ENCODE measurements around the gene CHL1. TPM values are rescaled to one million over a fixed set of nuclear protein-coding genes. Genes with fewer than 3 reads are reported as not detected.

The CHL1 gene
- total RNA-seq, 4 donors from 2014 or later: 10.4 to 41.5 (median 25.4) TPM

GRCh38 chr3:307182-307581 lies 110.6 kb downstream of the CHL1 start:
- TF ChIP-seq POLR2A (IDR thresholded peaks at IDR 0.05): no peak
- no peak for TF ChIP-seq CTCF (IDR thresholded peaks at IDR 0.05)
- no peak for TF ChIP-seq EP300 (IDR thresholded peaks at IDR 0.05; ENCODE audit: low read depth)
- TF ChIP-seq POLR2AphosphoS5 (IDR thresholded peaks at IDR 0.05): no peak
- H3K27ac ChIP-seq: no peak overlapping the region
- intact Hi-C loops (cut with DNase I; ENCODE audit: low total_unique reads): no loop called here
- no peak overlapping the region for H3K4me3 ChIP-seq
- H3K27me3 ChIP-seq: no peaks in the 10 kb centered on the region
- no peaks in the 10 kb centered on the region for H3K4me1 ChIP-seq
- no peaks in the 10 kb centered on the region for H3K36me3 ChIP-seq
- DNase-seq: no peak
- H3K9me3 ChIP-seq: no peaks in the 10 kb centered on the region
- in situ Hi-C loops (cut with MboI; ENCODE audit: low pct_ligation_motif_present in 1 of 4, low pct_unique_long_range_greater_than_20kb in 1 of 4, low sequenced_read_pairs in 3 of 4): no loop called here
- WGBS, 2 donors (ENCODE audit: low coverage in 1 of 2): 41 to 58% methylated on average over 2 of the region's 2 CpGs

GRCh38 chr3:308597-309321 lies 112.2 kb downstream of the CHL1 start:
- intact Hi-C loops (cut with DNase I; ENCODE audit: low total_unique reads): no loop called here
- TF ChIP-seq CTCF (IDR thresholded peaks at IDR 0.05) (no peak), POLR2AphosphoS5 (IDR thresholded peaks at IDR 0.05) (no peak), POLR2A (IDR thresholded peaks at IDR 0.05) (no peak), EP300 (IDR thresholded peaks at IDR 0.05; ENCODE audit: low read depth) (no peak)
- H3K9me3 ChIP-seq: no peaks in the 10 kb centered on the region
- H3K4me3 ChIP-seq: no peak overlapping the region
- no peak overlapping the region for H3K27ac ChIP-seq
- WGBS, 2 donors (ENCODE audit: low coverage in 1 of 2): 61 to 73% methylated on average over 16 to 35 of the region's 35 CpGs
- DNase-seq: no peak
- in situ Hi-C loops (cut with MboI; ENCODE audit: low pct_ligation_motif_present in 1 of 4, low pct_unique_long_range_greater_than_20kb in 1 of 4, low sequenced_read_pairs in 3 of 4): no loop called here
- H3K36me3 ChIP-seq: no peaks in the 10 kb centered on the region
- H3K4me1 ChIP-seq: no peaks in the 10 kb centered on the region
- H3K27me3 ChIP-seq: no peaks in the 10 kb centered on the region

- Histone ChIP-seq H3K9me3 (no peaks in the 10 kb centered on the region), H3K4me3 (no peak overlapping the region), H3K36me3 (no peaks in the 10 kb centered on the region), H3K4me1 (no peaks in the 10 kb centered on the region), H3K27me3 (no peaks in the 10 kb centered on the region), H3K27ac (no peak overlapping the region)
- TF ChIP-seq POLR2AphosphoS5 (IDR thresholded peaks at IDR 0.05) (no peak), POLR2A (IDR thresholded peaks at IDR 0.05) (no peak)
- 32 to 45% methylated on average over 3 of the region's 3 CpGs for WGBS, 2 donors (ENCODE audit: low coverage in 1 of 2)
- intact Hi-C loops (cut with DNase I; ENCODE audit: low total_unique reads): no loop called here
- DNase-seq: no peak
- in situ Hi-C loops (cut with MboI; ENCODE audit: low pct_ligation_motif_present in 1 of 4, low pct_unique_long_range_greater_than_20kb in 1 of 4, low sequenced_read_pairs in 3 of 4): no loop called here
Observed at GRCh38 chr3:312160-312733, 115.7 kb downstream of the CHL1 start.

GRCh38 chr3:312911-313310 lies 116.3 kb downstream of the CHL1 start:
- TF ChIP-seq POLR2AphosphoS5 (IDR thresholded peaks at IDR 0.05): no peak
- no peak for TF ChIP-seq POLR2A (IDR thresholded peaks at IDR 0.05)
- TF ChIP-seq CTCF (IDR thresholded peaks at IDR 0.05): no peak
- TF ChIP-seq EP300 (IDR thresholded peaks at IDR 0.05; ENCODE audit: low read depth): no peak
- no peak for DNase-seq
- Histone ChIP-seq H3K4me3 (no peak overlapping the region), H3K27ac (no peak overlapping the region), H3K9me3 (no peaks in the 10 kb centered on the region), H3K27me3 (no peaks in the 10 kb centered on the region), H3K4me1 (no peaks in the 10 kb centered on the region), H3K36me3 (no peaks in the 10 kb centered on the region)
- intact Hi-C loops (cut with DNase I; ENCODE audit: low total_unique reads): no loop called here
- in situ Hi-C loops (cut with MboI; ENCODE audit: low pct_ligation_motif_present in 1 of 4, low pct_unique_long_range_greater_than_20kb in 1 of 4, low sequenced_read_pairs in 3 of 4): no loop called here
- 59 to 64% methylated on average over 2 of the region's 2 CpGs for WGBS, 2 donors (ENCODE audit: low coverage in 1 of 2)

Measured in transverse colon (tissue), 4 donors.